B cell (primary cell): ENCODE data around the gene CDK19. TPM values are rescaled to one million over a fixed set of nuclear protein-coding genes. Genes with fewer than 3 reads are reported as not detected.

ENCODE experiments used
- ATAC-seq: fragments of 200-7000 bp; cut with Tn5 transposase; one replicate; pipeline ENCODE4 v1.10.0; 2021; ENCODE audit warnings: low read depth, mild to moderate bottlenecking, moderate number of reproducible peaks, moderate library complexity
- CTCF ChIA-PET: fragments of 350-600 bp; sonication (Branson Sonifier 250); formaldehyde crosslinking; loops from one replicate; lab custom pipeline; 2021; ENCODE audit warnings: antibody characterized with exemption, inconsistent platforms; lab: Charles Lee
- POLR2A ChIA-PET: fragments of 350-600 bp; sonication (Branson Sonifier 250); formaldehyde crosslinking; loops from one replicate; lab custom pipeline; 2021; ENCODE audit warnings: antibody characterized with exemption; lab: Charles Lee
- DNase-seq: peaks from one replicate; pipeline ENCODE4 v3.0.0; 2013
- H2AFZ ChIP-seq: 2 replicates; pipeline ENCODE4 v1.6.1; 2012; ENCODE audit warnings: mild to moderate bottlenecking, low read depth, low read length; ENCODE audit not compliant: insufficient read depth, poor library complexity, severe bottlenecking
- H3K27ac ChIP-seq, 2 donors: 1 replicate in 1 of 2; 2 replicates in 1 of 2; pipeline ENCODE4 v1.5.1; 2012 to 2013; ENCODE audit warnings: low read length in 2 of 2, mild to moderate bottlenecking in 2 of 2, moderate library complexity in 1 of 2
- H3K27me3 ChIP-seq, 4 experiments: fragments of 200-600 bp in 1 of 4; sonication (generic) in 1 of 4; replicated peaks in 1 of 4; 1 replicate in 2 of 4; 2 replicates in 2 of 4; pipeline versions ENCODE4 v1.6.1 to v1.7.0; 2013 to 2016; ENCODE audit warnings: low read length in 3 of 4, mild to moderate bottlenecking in 2 of 4, mixed read lengths in 1 of 4, moderate library complexity in 1 of 4; ENCODE audit not compliant: insufficient read depth in 4 of 4, control insufficient read depth in 3 of 4; ENCODE audit errors: control extremely low read depth in 1 of 4
- H3K36me3 ChIP-seq, 2 experiments: replicated peaks in 1 of 2; 1 replicate in 1 of 2; 2 replicates in 1 of 2; pipeline versions ENCODE4 v1.6.1 to v1.7.1; 2013; ENCODE audit warnings: low read length in 1 of 2; ENCODE audit not compliant: insufficient read depth in 2 of 2, control insufficient read depth in 1 of 2; ENCODE audit errors: control extremely low read depth in 1 of 2, extremely low read depth in 1 of 2
- H3K4me1 ChIP-seq, 2 donors: fragments of 200-600 bp in 1 of 2; sonication (generic) in 1 of 2; 1 replicate in 1 of 2; 2 replicates in 1 of 2; pipeline versions ENCODE4 v1.5.1 to v1.6.1; 2013 to 2017; ENCODE audit warnings: low read length in 2 of 2; ENCODE audit not compliant: control insufficient read depth in 2 of 2, insufficient read depth in 2 of 2
- H3K4me2 ChIP-seq: replicated peaks from 2 replicates; pipeline ENCODE3; 2012; ENCODE audit warnings: mild to moderate bottlenecking, low read depth, low read length; ENCODE audit not compliant: poor library complexity, severe bottlenecking
- H3K4me3 ChIP-seq, 5 experiments: fragments of 200-600 bp in 1 of 5; sonication (generic) in 1 of 5; 1 replicate in 3 of 5; 2 replicates in 2 of 5; pipeline versions ENCODE4 v1.5.1 to v1.7.0; 2011 to 2016; ENCODE audit warnings: low read length in 4 of 5, mild to moderate bottlenecking in 4 of 5, low read depth in 2 of 5, control low read depth in 1 of 5, moderate library complexity in 1 of 5; ENCODE audit not compliant: insufficient read depth in 1 of 5; ENCODE audit errors: control extremely low read depth in 1 of 5, extremely low read depth in 1 of 5
- H3K79me2 ChIP-seq: fragments of 200-600 bp; sonication (generic); one replicate; pipeline ENCODE4 v1.6.0; 2016; ENCODE audit warnings: low read length; ENCODE audit not compliant: control insufficient read depth, insufficient read depth
- H3K9ac ChIP-seq: fragments of 200-600 bp; sonication (generic); 2 replicates; pipeline ENCODE4 v1.6.1; 2017; ENCODE audit warnings: mild to moderate bottlenecking, low read length, moderate library complexity
- H3K9me3 ChIP-seq, 3 donors: one replicate each; pipeline versions ENCODE4 v1.6.1 to v1.7.1; 2013; ENCODE audit warnings: low read length in 2 of 3; ENCODE audit not compliant: control insufficient read depth in 2 of 3, insufficient read depth in 1 of 3; ENCODE audit errors: control extremely low read depth in 1 of 3
- H4K20me1 ChIP-seq: 2 replicates; pipeline ENCODE4 v1.6.0; 2012; ENCODE audit warnings: mild to moderate bottlenecking, low read length; ENCODE audit not compliant: insufficient read depth, control insufficient read depth, poor library complexity, severe bottlenecking
- H3K27ac Mint-ChIP-seq: one replicate; pipeline ENCODE4 v1.8.0; 2021; ENCODE audit warnings: mixed read lengths
- H3K27me3 Mint-ChIP-seq: one replicate; pipeline ENCODE4 v1.8.0; 2021; ENCODE audit warnings: mixed read lengths
- H3K4me1 Mint-ChIP-seq: one replicate; pipeline ENCODE4 v1.8.0; 2021; ENCODE audit warnings: mixed read lengths
- H3K4me3 Mint-ChIP-seq: one replicate; pipeline ENCODE4 v1.8.0; 2021; ENCODE audit warnings: mixed read lengths
- H3K9me3 Mint-ChIP-seq: one replicate; pipeline ENCODE4 v1.8.0; 2022; ENCODE audit warnings: mixed read lengths; ENCODE audit not compliant: insufficient read depth
- CTCF ChIP-seq: fragments of 200-600 bp; IDR thresholded peaks from one replicate; pipeline ENCODE4 v1.8.0; 2022; ENCODE audit warnings: antibody characterized with exemption, mild to moderate bottlenecking
- EZH2 ChIP-seq: IDR thresholded peaks from 2 replicates; pipeline ENCODE4 v1.6.1; 2012; ENCODE audit warnings: borderline replicate concordance, low read depth, mild to moderate bottlenecking, moderate library complexity, low read length; ENCODE audit not compliant: insufficient read depth, poor library complexity, severe bottlenecking
- WGBS: methylation state at CpG from one replicate; pipeline ENCODE4 v1.1.5; 2013; ENCODE audit warnings: missing lambda C conversion rate; ENCODE audit not compliant: insufficient coverage; 5-methylcytosine and 5-hydroxymethylcytosine counted together
- intact Hi-C: fragments of 100-400 bp; cut with micrococcal nuclease; formaldehyde crosslinking; loops from one replicate; pipeline ENCODE4 v1.10.0; 2022
- polyA plus RNA-seq: library from polyadenylated mRNA; depleted of rRNA; stranded (reverse); fragments of >200 nt; gene quantifications from 2 replicates; pipeline ENCODE4 v1.2.3, GENCODE V29; 2012
- total RNA-seq, 2 donors: library from RNA; stranded (reverse); fragments of 120-200 nt in 1 of 2; gene quantifications; 1 replicate in 1 of 2; 2 replicates in 1 of 2; pipeline versions ENCODE4 v1.2.3 to v1.2.4, GENCODE V29; 2013 to 2022

Gene CDK19
- total and polyA plus RNA-seq, 2 donors (not counting 1 experiment from before 2014, with no cell fraction given) = 8.7 to 44.8 TPM

GRCh38 chr6:110622912-110623578 lies 192.2 kb downstream of the CDK19 start:
- no CpG with 5 or more reads among the region's 2 CpGs for WGBS
- Histone ChIP-seq H3K4me3 (no peak overlapping the region), H3K36me3 (peaks cover 15 to 43% of the 10 kb centered on the region in 2 experiments), H3K79me2 (no peaks in the 10 kb centered on the region), H3K9ac (no peak overlapping the region), H4K20me1 (no peaks in the 10 kb centered on the region), H3K9me3 (no peaks in the 10 kb centered on the region), H3K27me3 (no peaks in the 10 kb centered on the region), H3K4me1 (no peaks in the 10 kb centered on the region), H2AFZ (no peak overlapping the region), H3K4me2 (no peak overlapping the region), H3K27ac (no peak overlapping the region)
- ATAC-seq (no peak), DNase-seq (no peak)
- no peak for TF ChIP-seq EZH2
- TF ChIP-seq CTCF = no peak
- POLR2A ChIA-PET = no interaction called here
- intact Hi-C loops = no loop called here
- H3K4me1 Mint-ChIP-seq = peaks cover 4% of the 10 kb centered on the region
- no peak overlapping the region for H3K4me3 Mint-ChIP-seq
- H3K9me3 Mint-ChIP-seq = no peaks in the 10 kb centered on the region
- no peaks in the 10 kb centered on the region for H3K27me3 Mint-ChIP-seq
- CTCF ChIA-PET = interaction anchor here (0.8 kb wide), 1 partner anchor 14 kb away, joined by 3 read pairs; no protein-coding TSS in a partner anchor
- H3K27ac Mint-ChIP-seq = no peak overlapping the region

- H3K27ac Mint-ChIP-seq = no peak overlapping the region
Measured at GRCh38 chr6:110621061-110621460, 194.2 kb downstream of the CDK19 start.

More at GRCh38 chr6:110621061-110621460, 194.2 kb downstream of the CDK19 start:
- H3K36me3 ChIP-seq = peaks cover 15 to 49% of the 10 kb centered on the region in 2 experiments
- intact Hi-C loops = no loop called here
- ATAC-seq (no peak), DNase-seq (no peak)
- POLR2A ChIA-PET = no interaction called here
- no peak overlapping the region for H3K4me3 Mint-ChIP-seq
- H3K4me3 ChIP-seq = no peak overlapping the region
- H3K9me3 ChIP-seq = no peaks in the 10 kb centered on the region
- peaks cover 2 to 4% of the 10 kb centered on the region in 2 donors for H3K4me1 ChIP-seq
- H2AFZ ChIP-seq = no peak overlapping the region
- H3K27ac ChIP-seq = no peak overlapping the region
- TF ChIP-seq EZH2 = no peak
- H3K9me3 Mint-ChIP-seq = no peaks in the 10 kb centered on the region
- no peaks in the 10 kb centered on the region for H3K27me3 Mint-ChIP-seq
- peaks cover 9% of the 10 kb centered on the region for H3K4me1 Mint-ChIP-seq
- no peak overlapping the region for H3K4me2 ChIP-seq
- H4K20me1 ChIP-seq = no peaks in the 10 kb centered on the region
- CTCF ChIA-PET = interaction anchor here (1.6 kb wide), 1 partner anchor 258 kb away, joined by 3 read pairs; no protein-coding TSS in a partner anchor
- no peaks in the 10 kb centered on the region for H3K79me2 ChIP-seq
- no peak overlapping the region for H3K9ac ChIP-seq
- no peaks in the 10 kb centered on the region for H3K27me3 ChIP-seq
- WGBS = 97% methylated on average over 9 of the region's 9 CpGs
